ENCODE measurements around the gene ACAP1.
"Not testable (repeated sequence)": the region's sequence is repeated elsewhere in the genome, so short reads cannot be mapped to it uniquely, and the experiment has no call there.

ACAP1 gene

GRCh38 chr17:7356072-7356549 is 19.8 kb downstream of the ACAP1 start:
- peak; percentile 81 for TF ChIP-seq CTCF (IDR thresholded peaks at IDR 0.05; ENCODE audit: poor library complexity, severe bottlenecking)
- Histone ChIP-seq H3K4me1 (ENCODE audit: insufficient read depth, poor library complexity, severe bottlenecking) (peaks cover 15% of the 10 kb centered on the region), H3K27ac (ENCODE audit: poor library complexity, severe bottlenecking) (no peak overlapping the region), H3K4me3 (ENCODE audit: severe bottlenecking) (no peak overlapping the region), H3K27me3 (ENCODE audit: insufficient read depth, poor library complexity, severe bottlenecking) (no peaks in the 10 kb centered on the region), H3K9me3 (ENCODE audit: severe bottlenecking) (no peaks in the 10 kb centered on the region), H3K36me3 (ENCODE audit: low read depth) (no peaks in the 10 kb centered on the region)
- ATAC-seq (ENCODE audit: low read depth) (peak; percentile 9; the same call in 1 of the 3 replicates), DNase-seq (ENCODE audit: low spot score) (no peak)

GRCh38 chr17:7356756-7357155 is 20.4 kb downstream of the ACAP1 start:
- no peak for ATAC-seq (ENCODE audit: low read depth)
- Histone ChIP-seq H3K27ac (ENCODE audit: poor library complexity, severe bottlenecking) (no peak overlapping the region), H3K36me3 (ENCODE audit: low read depth) (no peaks in the 10 kb centered on the region), H3K4me1 (ENCODE audit: insufficient read depth, poor library complexity, severe bottlenecking) (peaks cover 15% of the 10 kb centered on the region), H3K27me3 (ENCODE audit: insufficient read depth, poor library complexity, severe bottlenecking) (no peaks in the 10 kb centered on the region), H3K4me3 (ENCODE audit: severe bottlenecking) (no peak overlapping the region), H3K9me3 (ENCODE audit: severe bottlenecking) (no peaks in the 10 kb centered on the region)
- no peak for TF ChIP-seq CTCF (IDR thresholded peaks at IDR 0.05; ENCODE audit: poor library complexity, severe bottlenecking)
- DNase-seq (ENCODE audit: low spot score) = no peak

GRCh38 chr17:7357381-7357780 is 21.1 kb downstream of the ACAP1 start:
- H3K4me1 ChIP-seq (ENCODE audit: insufficient read depth, poor library complexity, severe bottlenecking) = peaks cover 15% of the 10 kb centered on the region
- H3K4me3 ChIP-seq (ENCODE audit: severe bottlenecking) = no peak overlapping the region
- no peak for TF ChIP-seq CTCF (IDR thresholded peaks at IDR 0.05; ENCODE audit: poor library complexity, severe bottlenecking)
- no peak for ATAC-seq (ENCODE audit: low read depth)
- H3K27me3 ChIP-seq (ENCODE audit: insufficient read depth, poor library complexity, severe bottlenecking) = no peaks in the 10 kb centered on the region
- no peak overlapping the region for H3K27ac ChIP-seq (ENCODE audit: poor library complexity, severe bottlenecking)
- DNase-seq (ENCODE audit: low spot score) = no peak
- no peaks in the 10 kb centered on the region for H3K9me3 ChIP-seq (ENCODE audit: severe bottlenecking)
- H3K36me3 ChIP-seq (ENCODE audit: low read depth) = no peaks in the 10 kb centered on the region

GRCh38 chr17:7361906-7362305 is 25.6 kb downstream of the ACAP1 start:
- ATAC-seq (ENCODE audit: low read depth) = peak; percentile 58
- no peaks in the 10 kb centered on the region for H3K9me3 ChIP-seq (ENCODE audit: severe bottlenecking)
- no peak overlapping the region for H3K4me3 ChIP-seq (ENCODE audit: severe bottlenecking)
- no peak for TF ChIP-seq CTCF (IDR thresholded peaks at IDR 0.05; ENCODE audit: poor library complexity, severe bottlenecking)
- DNase-seq (ENCODE audit: low spot score) = no peak
- no peaks in the 10 kb centered on the region for H3K4me1 ChIP-seq (ENCODE audit: insufficient read depth, poor library complexity, severe bottlenecking)
- no peaks in the 10 kb centered on the region for H3K36me3 ChIP-seq (ENCODE audit: low read depth)
- no peaks in the 10 kb centered on the region for H3K27me3 ChIP-seq (ENCODE audit: insufficient read depth, poor library complexity, severe bottlenecking)
- no peak overlapping the region for H3K27ac ChIP-seq (ENCODE audit: poor library complexity, severe bottlenecking)

- no peak for TF ChIP-seq CTCF (IDR thresholded peaks at IDR 0.05; ENCODE audit: poor library complexity, severe bottlenecking)
- Histone ChIP-seq H3K4me3 (ENCODE audit: severe bottlenecking) (no peak overlapping the region), H3K9me3 (ENCODE audit: severe bottlenecking) (no peaks in the 10 kb centered on the region), H3K36me3 (ENCODE audit: low read depth) (no peaks in the 10 kb centered on the region), H3K4me1 (ENCODE audit: insufficient read depth, poor library complexity, severe bottlenecking) (no peaks in the 10 kb centered on the region), H3K27ac (ENCODE audit: poor library complexity, severe bottlenecking) (no peak overlapping the region), H3K27me3 (ENCODE audit: insufficient read depth, poor library complexity, severe bottlenecking) (no peaks in the 10 kb centered on the region)
- ATAC-seq (ENCODE audit: low read depth) (peak; percentile 61), DNase-seq (ENCODE audit: low spot score) (no peak)
These were observed 27.0 kb downstream of the ACAP1 start for GRCh38 chr17:7363311-7363710.

- H3K36me3 ChIP-seq (ENCODE audit: low read depth); DNase-seq (ENCODE audit: low spot score); ATAC-seq (ENCODE audit: low read depth): not testable (repeated sequence)
These were observed 29.6 kb downstream of the ACAP1 start for GRCh38 chr17:7365963-7366362.

More at GRCh38 chr17:7365963-7366362, 29.6 kb downstream of the ACAP1 start:
- not testable (repeated sequence) for H3K4me3 ChIP-seq (ENCODE audit: severe bottlenecking); H3K4me1 ChIP-seq (ENCODE audit: insufficient read depth, poor library complexity, severe bottlenecking); H3K27me3 ChIP-seq (ENCODE audit: insufficient read depth, poor library complexity, severe bottlenecking); H3K27ac ChIP-seq (ENCODE audit: poor library complexity, severe bottlenecking); H3K9me3 ChIP-seq (ENCODE audit: severe bottlenecking)
